HCT116 (cell line): ENCODE data around the gene ZNF747. TPM values are rescaled to one million over a fixed set of nuclear protein-coding genes. Genes with fewer than 3 reads are reported as not detected.

Experiments used
- ATAC-seq: fragments of 200-7000 bp; cut with Tn5 transposase; 2 replicates; pipeline ENCODE4 v1.9.1; 2020; ENCODE audit warnings: mild to moderate bottlenecking, moderate library complexity
- BruUV-seq: library from RNA; stranded (reverse); fragments of 400-500 nt; replicated peaks from 2 replicates; lab custom pipeline; 2021; lab: Mats Ljungman, UMichigan
- CTCF ChIA-PET: fragments of 300-600 bp; sonication (Branson Sonifier 250); formaldehyde crosslinking; loops from one replicate; lab custom pipeline; 2021; ENCODE audit warnings: antibody characterized with exemption; lab: Charles Lee
- POLR2A ChIA-PET: fragments of 300-600, 350-600 bp; sonication (Branson Sonifier 250); formaldehyde crosslinking; loops from one replicate; lab custom pipeline; 2021; ENCODE audit warnings: antibody characterized with exemption; lab: Charles Lee
- RAD21 ChIA-PET, 2 experiments: fragments of 300-600 bp; sonication (Branson Sonifier 250); formaldehyde crosslinking; loops; one replicate each; lab custom pipeline; 2023; ENCODE audit warnings: low total read pairs in 2 of 2; ENCODE audit not compliant: uncharacterized antibody in 2 of 2, unreplicated experiment in 2 of 2, low non-redundant PET in 1 of 2; lab: Charles Lee
- DNase-seq: peaks from one replicate; pipeline ENCODE4 v3.0.0-alpha.2; 2010; ENCODE audit warnings: low read depth, low spot score
- H2AFZ ChIP-seq: fragments of 200-600 bp; shearing (Covaris generic), sonication (generic); 2 replicates; pipeline ENCODE4 v1.6.1; 2017; ENCODE audit warnings: low read depth, mixed run types, mixed read lengths, antibody characterized with exemption, low read length; ENCODE audit not compliant: poor library complexity, severe bottlenecking
- H3K27ac ChIP-seq: 2 replicates; pipeline ENCODE4 v1.5.1; 2012; ENCODE audit warnings: low read depth, low read length
- H3K27me3 ChIP-seq: fragments of 200-600 bp; sonication (generic); 2 replicates; pipeline ENCODE4 v1.6.1; 2016; ENCODE audit warnings: mixed run types, low read length, mixed read lengths; ENCODE audit not compliant: insufficient read depth
- H3K36me3 ChIP-seq, 2 experiments: fragments of 200-500 bp in 1 of 2; fragments of 200-600 bp in 1 of 2; sonication (Bioruptor generic) in 1 of 2; sonication (generic) in 1 of 2; 2 replicates each; pipeline versions ENCODE4 v1.5.1 to v1.6.1; 2014 to 2016; ENCODE audit warnings: low read length in 2 of 2, inconsistent platforms in 1 of 2, mixed read lengths in 1 of 2, mixed run types in 1 of 2; ENCODE audit not compliant: insufficient read depth in 2 of 2, control insufficient read depth in 1 of 2
- H3K4me1 ChIP-seq, 2 experiments: fragments of 200-600 bp in 1 of 2; sonication (generic) in 1 of 2; 2 replicates each; pipeline versions ENCODE4 v1.5.1 to v1.6.1; 2012 to 2017; ENCODE audit warnings: low read length in 2 of 2, inconsistent platforms in 1 of 2, mild to moderate bottlenecking in 1 of 2, mixed read lengths in 1 of 2, mixed run types in 1 of 2, moderate library complexity in 1 of 2; ENCODE audit not compliant: insufficient read depth in 2 of 2, control insufficient read depth in 1 of 2
- H3K4me2 ChIP-seq: fragments of 200-600 bp; sonication (generic); 2 replicates; pipeline ENCODE4 v1.6.1; 2017; ENCODE audit warnings: mixed run types, low read length, mixed read lengths
- H3K4me3 ChIP-seq, 2 experiments: fragments of 200-600 bp in 1 of 2; sonication (generic) in 1 of 2; replicated peaks in 1 of 2; 2 replicates each; pipeline ENCODE4 v1.5.1; 2011 to 2016; ENCODE audit warnings: low read length in 2 of 2, control low read depth in 1 of 2, low read depth in 1 of 2, mild to moderate bottlenecking in 1 of 2, mixed read lengths in 1 of 2, mixed run types in 1 of 2
- H3K79me2 ChIP-seq: fragments of 200-600 bp; sonication (generic); 2 replicates; pipeline ENCODE4 v1.6.1; 2017; ENCODE audit warnings: mild to moderate bottlenecking, mixed run types, low read length, moderate library complexity, mixed read lengths; ENCODE audit not compliant: insufficient read depth
- H3K9ac ChIP-seq: fragments of 200-600 bp; sonication (generic); 2 replicates; pipeline ENCODE4 v1.6.1; 2016; ENCODE audit warnings: low read length, mixed read lengths
- H3K9me2 ChIP-seq: fragments of 200-600 bp; sonication (generic), shearing (Covaris generic); 2 replicates; pipeline ENCODE4 v1.6.1; 2017; ENCODE audit warnings: mixed run types, mild to moderate bottlenecking, moderate library complexity; ENCODE audit not compliant: insufficient read depth
- H3K9me3 ChIP-seq, 2 experiments: fragments of 200-500 bp in 1 of 2; fragments of 200-600 bp in 1 of 2; sonication (Bioruptor generic) in 1 of 2; sonication (generic) in 1 of 2; 2 replicates each; pipeline ENCODE4 v1.6.1; 2014 to 2017; ENCODE audit warnings: low read length in 2 of 2, mixed read lengths in 2 of 2, inconsistent platforms in 1 of 2, low read depth in 1 of 2, mild to moderate bottlenecking in 1 of 2, mixed run types in 1 of 2, moderate library complexity in 1 of 2; ENCODE audit not compliant: control insufficient read depth in 1 of 2, insufficient read depth in 1 of 2
- H4K20me1 ChIP-seq: fragments of 200-600 bp; sonication (generic), shearing (Covaris generic); 2 replicates; pipeline ENCODE4 v1.6.1; 2017; ENCODE audit warnings: mixed run types, mild to moderate bottlenecking, moderate library complexity; ENCODE audit not compliant: insufficient read depth
- CEBPB ChIP-seq: IDR thresholded peaks from 2 replicates; pipeline ENCODE4 v1.6.1; 2012; ENCODE audit warnings: low read depth
- EGR1 ChIP-seq: IDR thresholded peaks from 2 replicates; pipeline ENCODE4 v1.6.1; 2012; ENCODE audit warnings: low read depth
- EZH2phosphoT487 ChIP-seq: fragments of 200-600 bp; IDR thresholded peaks from 2 replicates; pipeline ENCODE4 v1.6.1; 2018; ENCODE audit warnings: antibody characterized with exemption, borderline replicate concordance
- FOSL1 ChIP-seq: IDR thresholded peaks from 2 replicates; pipeline ENCODE4 v1.6.1; 2012; ENCODE audit warnings: low read depth
- RAD21 ChIP-seq: IDR thresholded peaks from 2 replicates; pipeline ENCODE4 v1.6.1; 2012; ENCODE audit warnings: low read depth, mild to moderate bottlenecking
- SP1 ChIP-seq: IDR thresholded peaks from 2 replicates; pipeline ENCODE4 v1.6.1; 2012; ENCODE audit warnings: low read depth
- ZNF274 ChIP-seq: fragments of 200-500 bp; sonication (Bioruptor generic); IDR thresholded peaks from 2 replicates; pipeline ENCODE4 v1.6.1; 2014; ENCODE audit warnings: mild to moderate bottlenecking, low read depth, low read length, inconsistent platforms
- intact Hi-C: fragments of 100-400 bp; cut with micrococcal nuclease; formaldehyde crosslinking; loops from 2 replicates; pipeline ENCODE4 v1.10.0; 2022
- total RNA-seq: library from RNA; stranded (reverse); gene quantifications from one replicate; pipeline ENCODE4 v1.2.1, GENCODE V29; 2021; ENCODE audit not compliant: unreplicated experiment
- TF ChIP-seq, protein P1 (sequence below): IDR thresholded peaks from 2 replicates; pipeline ENCODE4 v1.6.1; 2012; ENCODE audit warnings: low read depth

The ZNF747 gene
- total RNA-seq, 1 experiment from 2014 or later: 2.1 TPM

- DNase-seq (no peak), ATAC-seq (no peak)
- TF ChIP-seq CEBPB (no peak), ZNF274 (no peak), SP1 (no peak), RAD21 (no peak), EZH2phosphoT487 (no peak), FOSL1 (no peak), EGR1 (no peak)
- TF ChIP-seq, protein P1, sequence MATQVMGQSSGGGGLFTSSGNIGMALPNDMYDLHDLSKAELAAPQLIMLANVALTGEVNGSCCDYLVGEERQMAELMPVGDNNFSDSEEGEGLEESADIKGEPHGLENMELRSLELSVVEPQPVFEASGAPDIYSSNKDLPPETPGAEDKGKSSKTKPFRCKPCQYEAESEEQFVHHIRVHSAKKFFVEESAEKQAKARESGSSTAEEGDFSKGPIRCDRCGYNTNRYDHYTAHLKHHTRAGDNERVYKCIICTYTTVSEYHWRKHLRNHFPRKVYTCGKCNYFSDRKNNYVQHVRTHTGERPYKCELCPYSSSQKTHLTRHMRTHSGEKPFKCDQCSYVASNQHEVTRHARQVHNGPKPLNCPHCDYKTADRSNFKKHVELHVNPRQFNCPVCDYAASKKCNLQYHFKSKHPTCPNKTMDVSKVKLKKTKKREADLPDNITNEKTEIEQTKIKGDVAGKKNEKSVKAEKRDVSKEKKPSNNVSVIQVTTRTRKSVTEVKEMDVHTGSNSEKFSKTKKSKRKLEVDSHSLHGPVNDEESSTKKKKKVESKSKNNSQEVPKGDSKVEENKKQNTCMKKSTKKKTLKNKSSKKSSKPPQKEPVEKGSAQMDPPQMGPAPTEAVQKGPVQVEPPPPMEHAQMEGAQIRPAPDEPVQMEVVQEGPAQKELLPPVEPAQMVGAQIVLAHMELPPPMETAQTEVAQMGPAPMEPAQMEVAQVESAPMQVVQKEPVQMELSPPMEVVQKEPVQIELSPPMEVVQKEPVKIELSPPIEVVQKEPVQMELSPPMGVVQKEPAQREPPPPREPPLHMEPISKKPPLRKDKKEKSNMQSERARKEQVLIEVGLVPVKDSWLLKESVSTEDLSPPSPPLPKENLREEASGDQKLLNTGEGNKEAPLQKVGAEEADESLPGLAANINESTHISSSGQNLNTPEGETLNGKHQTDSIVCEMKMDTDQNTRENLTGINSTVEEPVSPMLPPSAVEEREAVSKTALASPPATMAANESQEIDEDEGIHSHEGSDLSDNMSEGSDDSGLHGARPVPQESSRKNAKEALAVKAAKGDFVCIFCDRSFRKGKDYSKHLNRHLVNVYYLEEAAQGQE: no peak
- H4K20me1 ChIP-seq: no peaks in the 10 kb centered on the region
- H3K36me3 ChIP-seq: no peaks in the 10 kb centered on the region
- ChIA-PET CTCF (no interaction called here), RAD21 (no interaction called here), POLR2A (no interaction called here)
- H3K4me1 ChIP-seq: peaks cover 6 to 35% of the 10 kb centered on the region in 2 experiments; a peak in 3 of 4 replicates
- H3K27me3 ChIP-seq: no peaks in the 10 kb centered on the region
- no peak overlapping the region for H3K9ac ChIP-seq
- no TSS peak for BruUV-seq
- H3K79me2 ChIP-seq: no peaks in the 10 kb centered on the region; the same call in 1 of the 2 replicates
- no peak overlapping the region for H3K4me2 ChIP-seq
- H3K9me3 ChIP-seq: no peaks in the 10 kb centered on the region
- intact Hi-C loops: no loop called here
- H2AFZ ChIP-seq: no peak overlapping the region
- 0 out of 2 replicates have a peak overlapping the region, but pooled peaks have one; percentile 31 for H3K27ac ChIP-seq
- H3K9me2 ChIP-seq: no peaks in the 10 kb centered on the region
- no peak overlapping the region for H3K4me3 ChIP-seq
Measured at GRCh38 chr16:30533146-30533522, 1.5 kb downstream of the ZNF747 start.
